HCT116 (cell line): ENCODE data around the gene SLCO2B1.

Source experiments
- CTCF ChIP-seq, 3 experiments: fragments of 200-600 bp in 1 of 3; sonication (generic) in 1 of 3; IDR thresholded peaks in 2 of 3; conservative IDR thresholded peaks in 1 of 3; 2 replicates each; pipeline ENCODE4 v1.5.1; 2012 to 2017; ENCODE audit warnings: low read depth in 2 of 3, low read length in 2 of 3, antibody characterized with exemption in 1 of 3, borderline replicate concordance in 1 of 3, control low read depth in 1 of 3, mild to moderate bottlenecking in 1 of 3, mixed read lengths in 1 of 3, mixed run types in 1 of 3, moderate library complexity in 1 of 3; ENCODE audit not compliant: insufficient read depth in 1 of 3
- EZH2 ChIP-seq: fragments of 200-600 bp; sonication (generic); IDR thresholded peaks from 2 replicates; pipeline ENCODE4 v1.6.1; 2017; ENCODE audit warnings: antibody characterized with exemption, mixed run types
- JUND ChIP-seq: IDR thresholded peaks from 2 replicates; pipeline ENCODE4 v1.6.1; 2012
- MAX ChIP-seq: IDR thresholded peaks from 2 replicates; pipeline ENCODE4 v1.6.1; 2012

DNA sequence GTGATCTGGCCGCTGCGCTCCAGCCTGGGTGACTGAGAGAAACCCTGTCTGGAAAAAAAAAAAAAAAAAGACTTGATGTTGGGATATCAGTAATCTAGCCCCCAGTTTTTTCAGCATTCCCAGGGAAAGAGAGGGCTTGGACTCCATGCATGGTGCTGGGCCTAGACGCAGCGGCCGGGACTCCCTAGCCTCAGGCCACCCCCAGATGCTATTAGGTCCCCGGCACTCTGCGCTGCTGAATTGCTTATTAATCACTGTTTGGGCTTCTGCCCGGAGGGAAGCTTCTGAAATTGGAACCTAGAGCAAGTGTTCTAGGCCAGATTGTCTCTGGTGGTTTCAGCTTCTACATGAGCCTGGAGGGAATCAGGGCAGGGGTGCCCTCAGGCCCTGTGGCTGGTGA, 39.0 kb downstream of the SLCO2B1 start:
- TF ChIP-seq CTCF (IDR thresholded peaks at IDR 0.05 in 2 of 3, conservative IDR thresholded peaks at IDR 0.05 in 1 of 3; ENCODE audit: borderline replicate concordance in 1 of 3, insufficient read depth in 1 of 3, low read depth in 2 of 3, low read length in 2 of 3) = no peak
- TF ChIP-seq EZH2 = no peak
- no peak for TF ChIP-seq JUND
- TF ChIP-seq MAX = no peak
